SK-N-DZ (cell line): Measurements from ENCODE around the gene MIOS. TPM values are rescaled to one million over a fixed set of nuclear protein-coding genes. Genes with fewer than 3 reads are reported as not detected.

Source experiments
- DNase-seq: peaks from one replicate; pipeline ENCODE4 v3.0.0-alpha.2; 2015; ENCODE audit warnings: low spot score
- polyA plus RNA-seq, 2 experiments: library from polyadenylated mRNA; depleted of rRNA; stranded (reverse); fragments of >200 nt; gene quantifications; 2 replicates each; pipeline ENCODE4 v1.2.3, GENCODE V29; 2014

MIOS gene
- 53.1 and 70.5 TPM in 2 replicates for polyA plus RNA-seq (2014; cell fraction: cytosol; rRNA removed)
- polyA plus RNA-seq (2014; cell fraction: nucleus; rRNA removed): 71.0 and 83.2 TPM in 2 replicates

- peak; percentile 86 for DNase-seq
Measured at GRCh38 chr7:7566651-7567611, at the start of gene MIOS. Gene MIOS, plus strand, starts transcription at chr7:7566884. Its CDS starts 5,592 bp downstream, at chr7:7572476.

GRCh38 chr7:7517754-7518153 is 48.9 kb upstream of the MIOS start:
- no peak for DNase-seq

- peak; percentile 16 for DNase-seq
Measured at GRCh38 chr7:7519056-7519455, 47.6 kb upstream of the MIOS start.

- DNase-seq: no peak
Measured at GRCh38 chr7:7519528-7519927, 47.2 kb upstream of the MIOS start.

GRCh38 chr7:7521259-7521658 is 45.4 kb upstream of the MIOS start:
- DNase-seq: no peak

DNA sequence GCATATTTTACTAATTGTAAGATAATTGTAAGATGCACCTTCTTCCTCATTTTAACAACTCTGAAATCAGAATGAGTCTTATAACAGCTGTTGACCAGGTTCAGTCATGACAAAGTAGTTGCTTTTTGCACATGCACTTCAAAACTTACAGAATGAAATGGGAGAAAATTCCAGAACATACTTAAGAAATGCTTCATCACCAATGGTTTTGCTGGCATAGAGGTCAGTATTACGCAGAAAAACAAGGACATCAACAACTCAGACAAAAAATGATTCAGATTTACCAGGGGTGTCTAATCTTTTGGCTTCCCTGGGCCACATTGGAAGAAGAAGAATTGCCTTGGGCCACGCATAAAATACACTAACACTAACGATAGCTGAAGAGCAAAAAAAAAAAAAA is 44.3 kb upstream of the MIOS start:
- no peak for DNase-seq

- DNase-seq: no peak
Measured at GRCh38 chr7:7524121-7524520, 42.6 kb upstream of the MIOS start.

DNA sequence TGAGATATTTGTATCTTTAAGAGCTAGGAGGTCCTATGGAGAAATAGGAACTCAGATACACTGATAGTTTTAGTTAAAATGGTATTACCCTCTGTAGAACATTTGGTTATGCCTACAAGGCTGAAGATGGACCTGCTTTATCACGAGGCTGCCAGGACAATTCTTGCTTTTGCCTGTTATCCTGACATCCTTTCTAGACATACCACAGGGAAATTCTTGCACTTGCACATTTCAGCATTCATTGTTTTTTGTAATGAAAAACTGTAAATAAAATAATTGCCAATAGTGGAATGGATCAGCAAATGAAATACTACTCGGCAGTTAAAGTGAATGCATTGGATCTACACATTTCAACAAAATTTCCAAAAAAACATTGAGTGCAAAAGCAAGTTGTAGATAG is 40.7 kb upstream of the MIOS start:
- no peak for DNase-seq

DNA sequence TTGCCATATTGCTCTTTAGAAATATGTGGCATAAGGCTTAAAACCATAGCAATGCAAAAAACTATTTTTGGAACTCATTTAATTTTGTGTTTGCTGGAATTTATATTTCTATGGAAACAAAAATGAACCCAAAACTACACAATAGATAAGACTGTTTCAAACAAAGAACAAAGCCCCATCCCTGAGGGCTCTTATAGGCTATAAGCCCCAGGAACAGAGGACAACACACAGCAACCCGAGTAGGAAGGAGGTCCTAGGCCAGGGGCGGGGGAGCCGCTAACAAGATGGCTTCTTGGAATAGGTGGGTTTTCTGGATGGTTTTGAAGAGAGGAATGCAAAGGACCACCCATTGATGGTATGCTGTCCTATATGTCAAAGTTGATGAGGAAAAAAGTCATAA is 39.6 kb upstream of the MIOS start:
- no peak for DNase-seq

DNA sequence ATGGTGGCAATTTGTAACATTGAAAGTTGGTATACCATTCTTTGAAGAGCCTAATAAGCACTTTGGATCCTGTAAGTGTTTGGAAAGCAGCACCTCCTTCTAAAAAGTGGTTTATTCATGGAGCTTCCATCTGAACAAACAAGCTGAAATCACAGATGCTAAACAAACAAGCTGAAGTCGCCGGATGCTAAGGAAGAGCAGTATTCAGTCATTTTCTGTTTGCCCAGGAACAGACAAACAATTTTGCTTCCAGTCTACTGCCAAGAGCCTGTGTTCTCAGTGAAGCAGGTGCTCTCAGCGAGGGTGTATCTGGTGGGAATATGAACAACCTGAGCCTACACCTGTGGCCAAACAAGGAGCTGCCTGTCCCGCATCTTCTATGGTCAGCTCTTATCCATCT is 37.4 kb upstream of the MIOS start:
- DNase-seq: no peak

GRCh38 chr7:7533831-7534430 is 32.8 kb upstream of the MIOS start:
- DNase-seq: no peak

DNA sequence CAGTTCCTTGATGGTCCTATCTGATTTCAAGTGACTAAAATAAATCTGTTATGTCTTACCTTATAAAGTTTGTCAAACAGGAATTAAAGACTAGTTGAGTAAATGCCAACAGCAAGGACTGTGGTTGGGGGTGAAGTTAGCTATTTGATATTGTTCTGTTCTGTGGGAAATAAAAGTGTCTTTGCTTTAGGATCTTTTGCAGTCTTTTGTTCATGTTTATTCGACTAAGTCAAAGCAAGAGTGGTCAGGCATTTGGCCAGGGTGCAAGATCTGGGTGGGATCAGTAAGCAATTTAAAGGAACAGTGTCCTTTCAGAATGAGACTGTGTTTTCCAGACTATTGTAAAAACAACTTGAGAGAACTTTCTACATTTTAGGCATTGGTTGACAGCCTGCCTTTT is 31.0 kb upstream of the MIOS start, which contains the start of gene COL28A1:
COL28A1 (minus strand) TSS at position 183 of the 400 bp plus-strand sequence. CDS start 2,998 bp downstream, outside the sequence.
- DNase-seq: no peak

DNA sequence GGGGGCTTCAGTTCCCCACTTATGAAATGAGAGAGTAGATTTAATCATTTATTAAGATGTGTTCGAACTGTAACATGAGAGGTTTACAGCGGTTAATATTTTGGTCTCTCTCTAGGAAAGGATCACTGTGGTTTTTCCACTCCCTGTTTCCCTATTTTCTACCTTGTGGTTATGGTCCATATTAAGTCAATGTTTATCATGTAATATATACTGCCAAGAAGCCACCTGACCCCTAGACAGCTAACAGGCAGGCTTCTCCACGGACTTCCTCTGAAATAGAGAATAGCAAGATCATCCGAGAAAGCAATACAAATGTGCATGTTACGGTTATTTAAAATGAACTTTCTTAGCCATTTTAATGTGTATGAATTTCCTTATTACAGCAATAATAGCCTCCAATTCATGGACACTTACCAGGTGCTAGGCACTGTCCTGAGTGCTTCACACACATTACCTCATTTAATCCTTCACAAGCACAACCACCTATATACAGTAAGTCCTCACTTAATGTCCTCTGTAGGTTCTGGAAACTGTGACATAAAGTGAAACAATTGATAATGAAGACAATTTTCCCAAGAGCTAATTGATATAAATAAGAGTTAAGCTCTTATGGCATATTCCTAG is 30.2 kb upstream of the MIOS start:
- no peak for DNase-seq

- no peak for DNase-seq
Measured at GRCh38 chr7:7537711-7538110, 29.0 kb upstream of the MIOS start.

DNA sequence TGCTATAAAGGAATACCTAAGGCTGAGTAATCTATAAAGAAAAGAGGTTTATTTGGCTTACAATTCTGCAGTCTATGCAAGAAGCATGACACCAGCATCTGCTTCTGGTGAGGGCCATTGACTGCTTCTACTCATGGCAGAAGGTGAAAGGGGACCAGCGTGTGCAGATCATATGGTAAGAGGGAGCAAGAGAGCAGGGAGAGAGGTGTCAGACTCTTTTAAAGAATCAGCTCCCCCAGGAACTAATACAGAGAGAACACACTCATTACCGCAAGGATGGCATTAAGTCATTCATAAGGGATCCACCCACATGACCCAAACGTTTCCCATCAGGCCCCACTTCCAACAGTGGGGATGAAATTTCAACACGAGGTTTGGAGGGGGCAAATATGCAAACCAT is 27.5 kb upstream of the MIOS start:
- DNase-seq: no peak

DNA sequence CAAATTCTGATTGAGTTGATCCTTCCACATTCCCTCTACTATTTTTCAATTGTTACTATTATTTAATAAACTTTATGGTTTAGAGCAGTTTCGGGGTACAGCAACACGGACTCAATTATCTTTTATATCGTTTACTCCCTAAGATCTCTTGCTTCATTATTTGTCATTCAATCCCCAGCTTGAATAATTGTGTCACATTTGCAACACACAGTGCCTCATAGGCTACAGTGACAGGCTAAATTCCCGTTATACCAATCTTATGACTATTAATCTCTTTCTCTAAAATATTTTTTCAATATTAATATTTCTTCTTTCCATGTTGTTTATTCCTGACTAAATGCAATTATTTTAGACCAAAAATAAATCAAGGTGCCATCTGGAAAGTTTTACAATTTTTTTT is 27.0 kb upstream of the MIOS start:
- DNase-seq: no peak

DNA sequence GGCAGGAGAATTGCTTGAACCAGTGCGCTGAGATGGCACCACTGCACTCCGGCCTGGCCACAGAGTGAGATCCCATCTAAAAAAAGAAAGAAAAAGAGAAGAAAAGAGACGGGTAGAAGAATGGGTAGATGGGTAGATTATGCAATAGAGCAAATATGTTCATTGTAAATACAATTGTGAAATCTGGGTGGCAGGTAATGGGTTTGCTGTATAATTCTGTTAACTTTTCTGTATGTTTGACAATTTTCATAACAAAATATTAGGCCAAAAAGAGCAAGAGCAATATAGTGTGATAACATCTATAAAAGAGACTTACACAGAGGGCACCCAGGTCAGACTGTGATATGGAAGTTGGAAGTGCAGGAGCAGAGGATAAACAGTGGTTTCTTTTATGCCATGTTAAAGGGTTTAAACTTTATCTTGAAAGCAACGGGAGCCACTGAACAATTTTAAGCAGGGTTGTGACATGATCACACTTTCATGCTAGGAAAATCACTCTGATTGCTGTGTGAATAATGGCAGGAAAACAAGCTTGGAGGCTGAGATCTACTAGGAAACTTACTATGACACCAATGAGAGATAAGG is 24.3 kb upstream of the MIOS start:
- no peak for DNase-seq

GRCh38 chr7:7548407-7548806 is 18.3 kb upstream of the MIOS start:
- DNase-seq: no peak

- DNase-seq: no peak
Measured at GRCh38 chr7:7550663-7551062, 16.0 kb upstream of the MIOS start.

DNA sequence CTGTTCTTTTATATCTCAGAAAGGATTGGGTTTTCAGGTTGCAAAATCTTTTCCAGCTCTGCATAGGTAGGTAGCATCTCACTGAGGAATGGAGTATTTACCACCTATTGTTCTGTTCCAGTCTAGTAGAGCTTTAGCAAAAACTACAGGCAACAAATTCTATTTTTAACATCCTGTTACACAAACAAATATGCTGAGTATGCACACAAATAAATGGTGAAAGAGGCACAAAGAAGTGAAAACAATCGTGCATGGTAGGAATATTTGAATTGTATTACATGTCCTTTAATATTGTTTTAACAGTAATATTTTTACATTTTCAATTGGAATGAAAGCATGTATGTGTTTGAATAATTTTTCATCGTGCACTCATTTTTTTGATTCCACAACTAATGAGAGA is 14.5 kb upstream of the MIOS start:
- DNase-seq: no peak

DNA sequence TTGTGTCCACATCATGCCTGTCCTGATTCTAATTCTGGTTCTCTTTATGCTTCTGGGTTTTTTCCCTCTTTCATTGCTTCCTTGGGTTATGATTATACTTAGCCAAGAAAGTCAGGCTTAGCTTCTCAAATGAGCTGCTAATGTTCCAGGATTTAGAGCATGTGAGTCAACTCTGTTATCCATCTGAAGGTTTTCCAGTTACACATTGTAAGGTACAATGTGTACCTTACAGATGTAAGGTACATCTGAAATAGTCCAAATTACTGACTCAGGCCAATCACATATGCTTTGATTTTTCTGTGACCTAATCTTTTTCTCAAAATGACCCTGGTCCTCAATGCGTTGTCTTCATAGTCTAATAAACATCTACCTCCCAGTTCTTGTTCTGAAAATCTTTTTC is 13.3 kb upstream of the MIOS start:
- DNase-seq: no peak

GRCh38 chr7:7554021-7554432 is 12.7 kb upstream of the MIOS start:
- peak; percentile 40 for DNase-seq
